A549 (cell line): ENCODE results near the gene CLDN11.

Source experiments
- CHD2 ChIP-seq: fragments of 150-350 bp; IDR thresholded peaks from 2 replicates; pipeline ENCODE4 v1.6.1; 2014; ENCODE audit warnings: low read length; ENCODE audit not compliant: partially characterized antibody
- RNF2 ChIP-seq: fragments of 200-600 bp; sonication (generic); IDR thresholded peaks from 2 replicates; pipeline ENCODE4 v1.6.1; 2016; ENCODE audit warnings: low read depth, mild to moderate bottlenecking, antibody characterized with exemption, moderate library complexity, borderline replicate concordance
- TF ChIP-seq, protein P1 (sequence below): fragments of >200 bp; sonication (Bioruptor Twin); formaldehyde crosslinking; IDR thresholded peaks from 3 replicates; pipeline ENCODE4 v1.5.1; 2016

DNA sequence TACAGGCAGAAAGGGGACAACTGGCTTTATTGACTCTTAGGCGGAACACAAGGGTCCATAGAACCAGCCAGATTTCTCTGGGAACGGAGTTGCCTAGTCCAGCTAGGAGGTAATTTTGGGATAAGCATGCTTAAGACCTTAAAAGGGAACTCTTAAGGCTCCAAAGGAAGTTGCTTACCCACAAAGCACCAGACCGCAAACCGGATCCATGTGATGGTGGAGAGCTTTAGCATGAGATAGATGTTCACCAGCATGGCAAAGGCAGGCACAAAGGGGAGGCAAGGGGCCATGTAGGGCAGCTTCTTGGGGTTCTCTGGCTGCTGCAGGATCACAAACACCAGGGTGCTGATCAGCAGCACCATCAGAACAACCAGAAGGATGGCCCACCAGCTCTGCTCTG is 61.4 kb downstream of the CLDN11 start:
- TF ChIP-seq RNF2 (no peak), CHD2 (no peak)
- TF ChIP-seq, protein P1, sequence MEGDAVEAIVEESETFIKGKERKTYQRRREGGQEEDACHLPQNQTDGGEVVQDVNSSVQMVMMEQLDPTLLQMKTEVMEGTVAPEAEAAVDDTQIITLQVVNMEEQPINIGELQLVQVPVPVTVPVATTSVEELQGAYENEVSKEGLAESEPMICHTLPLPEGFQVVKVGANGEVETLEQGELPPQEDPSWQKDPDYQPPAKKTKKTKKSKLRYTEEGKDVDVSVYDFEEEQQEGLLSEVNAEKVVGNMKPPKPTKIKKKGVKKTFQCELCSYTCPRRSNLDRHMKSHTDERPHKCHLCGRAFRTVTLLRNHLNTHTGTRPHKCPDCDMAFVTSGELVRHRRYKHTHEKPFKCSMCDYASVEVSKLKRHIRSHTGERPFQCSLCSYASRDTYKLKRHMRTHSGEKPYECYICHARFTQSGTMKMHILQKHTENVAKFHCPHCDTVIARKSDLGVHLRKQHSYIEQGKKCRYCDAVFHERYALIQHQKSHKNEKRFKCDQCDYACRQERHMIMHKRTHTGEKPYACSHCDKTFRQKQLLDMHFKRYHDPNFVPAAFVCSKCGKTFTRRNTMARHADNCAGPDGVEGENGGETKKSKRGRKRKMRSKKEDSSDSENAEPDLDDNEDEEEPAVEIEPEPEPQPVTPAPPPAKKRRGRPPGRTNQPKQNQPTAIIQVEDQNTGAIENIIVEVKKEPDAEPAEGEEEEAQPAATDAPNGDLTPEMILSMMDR, result no peak
